ENCODE results near the gene ARHGAP40. TPM values are rescaled to one million over a fixed set of nuclear protein-coding genes. Genes with fewer than 3 reads are reported as not detected.
A peak's percentile ranks its signal among the peaks of the same experiment; 100 is the strongest.

Gene ARHGAP40
- total and polyA plus RNA-seq, 2 of the 13 experiments (the other 11 are each of a cell fraction or from before 2014, with no cell fraction given), result 0.75 to 2.1 TPM

- TF ChIP-seq ZNF552 (CRISPR knock-in tag; IDR thresholded peaks at IDR 0.05; ENCODE audit: borderline replicate concordance) (no peak), ZHX2 (IDR thresholded peaks at IDR 0.05; ENCODE audit: low read depth) (no peak), ZHX2 (CRISPR knock-in tag; IDR thresholded peaks at IDR 0.05; ENCODE audit: borderline replicate concordance) (peak; percentile 99), MTA1 (CRISPR knock-in tag; IDR thresholded peaks at IDR 0.05; ENCODE audit: borderline replicate concordance) (no peak), ZFP91 (CRISPR knock-in tag; IDR thresholded peaks at IDR 0.05; ENCODE audit: borderline replicate concordance) (no peak), ZNF430 (CRISPR knock-in tag; IDR thresholded peaks at IDR 0.05) (peak; percentile 90), ZBTB3 (CRISPR knock-in tag; IDR thresholded peaks at IDR 0.05; ENCODE audit: borderline replicate concordance, low read depth) (0 out of 2 replicates have a peak, but pooled peaks have one; percentile 74), GATAD1 (CRISPR knock-in tag; IDR thresholded peaks at IDR 0.05) (peak; percentile 69; the same call in 1 of the 2 replicates), LBX2 (CRISPR knock-in tag; IDR thresholded peaks at IDR 0.05; ENCODE audit: borderline replicate concordance) (peak; percentile 85; the same call in 1 of the 2 replicates), ZBTB26 (CRISPR knock-in tag; IDR thresholded peaks at IDR 0.05; ENCODE audit: borderline replicate concordance) (peak; percentile 95), CENPBD1 (CRISPR knock-in tag; IDR thresholded peaks at IDR 0.05; ENCODE audit: borderline replicate concordance, low read depth) (no peak; the same call in 1 of the 2 replicates), NCOA5 (CRISPR knock-in tag; IDR thresholded peaks at IDR 0.05) (peak; percentile 77; the same call in 1 of the 2 replicates), GATA4 (IDR thresholded peaks at IDR 0.05; ENCODE audit: borderline replicate concordance, low read depth) (no peak), ZMYM3 (CRISPR knock-in tag; IDR thresholded peaks at IDR 0.05) (no peak), RBAK (CRISPR knock-in tag; IDR thresholded peaks at IDR 0.05) (0 out of 2 replicates have a peak, but pooled peaks have one; percentile 25), MLX (CRISPR knock-in tag; IDR thresholded peaks at IDR 0.05) (0 out of 2 replicates have a peak, but pooled peaks have one; percentile 18), ZNF556 (CRISPR knock-in tag; IDR thresholded peaks at IDR 0.05; ENCODE audit: borderline replicate concordance) (peak; percentile 86; the same call in 1 of the 2 replicates), ATRX (CRISPR knock-in tag; IDR thresholded peaks at IDR 0.05; ENCODE audit: borderline replicate concordance) (no peak)
These were observed 84.4 kb downstream of the ARHGAP40 start (continued) for GRCh38 chr20:38685853-38686473.
